ENCODE results near the gene KIF22. TPM values are rescaled to one million over a fixed set of nuclear protein-coding genes. Genes with fewer than 3 reads are reported as not detected.

KIF22 gene
- total and polyA plus RNA-seq, 4 donors, result 7.4 to 41.4 (median 11.8) TPM

Other genes with a start within 250 kb of the KIF22 start
- 1 to 10 TPM; 2.5 to 5.2 TPM for gene SPN, start 127.5 kb upstream of the KIF22 start, total RNA-seq
- gene SPN, start 127.5 kb upstream of the KIF22 start, polyA plus RNA-seq, result under 1 TPM in 1 of 2 donors, not detected in 1; 0.88 TPM
- gene QPRT, start 111.6 kb upstream of the KIF22 start, total RNA-seq, result 1 to 10 TPM; 1.6 to 4.4 TPM
- gene QPRT, start 111.6 kb upstream of the KIF22 start, polyA plus RNA-seq, result 1 to 10 TPM in 1 of 2 donors, under 1 TPM in 1; 0.61 to 6.1 TPM
- 1 to 10 TPM; 2.6 to 3.1 TPM for gene C16orf54, start 44.8 kb upstream of the KIF22 start, total RNA-seq
- gene C16orf54, start 44.8 kb upstream of the KIF22 start, polyA plus RNA-seq, result 1 to 10 TPM in 1 of 2 donors, under 1 TPM in 1; 0.28 to 1.1 TPM
- gene ZG16, start 12.5 kb upstream of the KIF22 start, total RNA-seq, result under 1 TPM in 1 of 2 donors, not detected in 1; 0.12 TPM
- 10 to 100 TPM in 1 of 2 donors, 1 to 10 TPM in 1; 4.3 to 23.9 TPM for gene ZG16, start 12.5 kb upstream of the KIF22 start, polyA plus RNA-seq
- gene MAZ, start 15.8 kb downstream of the KIF22 start, total RNA-seq, result 100 to 1,000 TPM; 109 to 127 TPM
- 100 to 1,000 TPM; 112 to 121 TPM for gene MAZ, start 15.8 kb downstream of the KIF22 start, polyA plus RNA-seq
- 10 to 100 TPM; 10.9 to 30.6 TPM for gene PRRT2, start 21.4 kb downstream of the KIF22 start, total RNA-seq
- gene PRRT2, start 21.4 kb downstream of the KIF22 start, polyA plus RNA-seq, result 10 to 100 TPM in 1 of 2 donors, 1 to 10 TPM in 1; 5.3 to 36.6 TPM
- gene PAGR1, start 25.4 kb downstream of the KIF22 start, total RNA-seq, result 10 to 100 TPM; 14.9 to 29.7 TPM
- 10 to 100 TPM; 24.2 to 85.3 TPM for gene PAGR1, start 25.4 kb downstream of the KIF22 start, polyA plus RNA-seq
- gene MVP, start 29.7 kb downstream of the KIF22 start, total RNA-seq, result 100 to 1,000 TPM; 138 to 184 TPM
- 100 to 1,000 TPM in 1 of 2 donors, 10 to 100 TPM in 1; 76.8 to 186 TPM for gene MVP, start 29.7 kb downstream of the KIF22 start, polyA plus RNA-seq
- gene CDIPT, start 72.5 kb downstream of the KIF22 start, total RNA-seq, result 10 to 100 TPM; 63.6 to 81.1 TPM
- gene CDIPT, start 72.5 kb downstream of the KIF22 start, polyA plus RNA-seq, result 10 to 100 TPM; 60.9 to 98.0 TPM
- gene SEZ6L2, start 108.8 kb downstream of the KIF22 start, total RNA-seq, result 1 to 10 TPM in 1 of 2 donors, under 1 TPM in 1; 0.71 to 1.4 TPM
- gene SEZ6L2, start 108.8 kb downstream of the KIF22 start, polyA plus RNA-seq, result under 1 TPM; 0.56 to 0.63 TPM
- under 1 TPM; 0.39 to 0.48 TPM for gene ASPHD1, start 109.7 kb downstream of the KIF22 start, total RNA-seq
- gene ASPHD1, start 109.7 kb downstream of the KIF22 start, polyA plus RNA-seq, result under 1 TPM in 1 of 2 donors, not detected in 1; 0.46 TPM
- 10 to 100 TPM; 25.0 to 31.4 TPM for gene KCTD13, start 135.5 kb downstream of the KIF22 start, total RNA-seq
- gene KCTD13, start 135.5 kb downstream of the KIF22 start, polyA plus RNA-seq, result 10 to 100 TPM in 1 of 2 donors, 1 to 10 TPM in 1; 5.3 to 20.8 TPM
- 100 to 1,000 TPM in 1 of 2 donors, 10 to 100 TPM in 1; 88.0 to 115 TPM for gene TMEM219, start 171.3 kb downstream of the KIF22 start, total RNA-seq
- 100 to 1,000 TPM; 189 to 244 TPM for gene TMEM219, start 171.3 kb downstream of the KIF22 start, polyA plus RNA-seq
- gene TAOK2, start 183.1 kb downstream of the KIF22 start, total RNA-seq, result 10 to 100 TPM; 37.5 to 57.7 TPM
- gene TAOK2, start 183.1 kb downstream of the KIF22 start, polyA plus RNA-seq, result 10 to 100 TPM in 1 of 2 donors, 1 to 10 TPM in 1; 7.6 to 24.2 TPM
- 1 to 10 TPM; 7.9 to 8.8 TPM for gene HIRIP3, start 204.9 kb downstream of the KIF22 start, total RNA-seq
- gene HIRIP3, start 204.9 kb downstream of the KIF22 start, polyA plus RNA-seq, result 10 to 100 TPM; 13.3 to 23.6 TPM
- gene INO80E, start 205.5 kb downstream of the KIF22 start, total RNA-seq, result 10 to 100 TPM; 46.1 to 73.1 TPM
- gene INO80E, start 205.5 kb downstream of the KIF22 start, polyA plus RNA-seq, result 100 to 1,000 TPM in 1 of 2 donors, 10 to 100 TPM in 1; 51.0 to 108 TPM
- gene DOC2A, start 220.3 kb downstream of the KIF22 start, total RNA-seq, result 1 to 10 TPM in 1 of 2 donors, under 1 TPM in 1; 0.23 to 1.8 TPM
- gene DOC2A, start 220.3 kb downstream of the KIF22 start, polyA plus RNA-seq, result under 1 TPM in 1 of 2 donors, not detected in 1; 0.08 TPM
- gene C16orf92, start 232.4 kb downstream of the KIF22 start, total RNA-seq, result not detected
- gene C16orf92, start 232.4 kb downstream of the KIF22 start, polyA plus RNA-seq, result not detected
- not detected for gene TLCD3B, start 240.5 kb downstream of the KIF22 start, total RNA-seq
- gene TLCD3B, start 240.5 kb downstream of the KIF22 start, polyA plus RNA-seq, result not detected